Motor neuron (in vitro differentiated cells): ENCODE measurements around the gene CDH4. TPM values are rescaled to one million over a fixed set of nuclear protein-coding genes. Genes with fewer than 3 reads are reported as not detected.
"Not testable (repeated sequence)": the region's sequence is repeated elsewhere in the genome, so short reads cannot be mapped to it uniquely, and the experiment has no call there.

Experiments used
- ATAC-seq, 8 experiments: fragments of 200-7000 bp; cut with Tn5 transposase; replicated peaks in 6 of 8; 2 replicates each; pipeline ENCODE4 v1.8.0; 2021; ENCODE audit warnings: mild to moderate bottlenecking in 8 of 8, moderate library complexity in 8 of 8
- H3K27ac ChIP-seq, 2 donors: fragments of 250-450 bp; sonication (Bioruptor Pico); 2 replicates each; pipeline ENCODE4 v1.9.0; 2021; ENCODE audit warnings: antibody characterized with exemption in 2 of 2, mild to moderate bottlenecking in 2 of 2, moderate library complexity in 1 of 2
- H3K4me1 ChIP-seq, 2 donors: fragments of 250-450 bp; sonication (Bioruptor Pico); replicated peaks in 1 of 2; 2 replicates each; pipeline ENCODE4 v1.6.1; 2021; ENCODE audit warnings: antibody characterized with exemption in 2 of 2, mild to moderate bottlenecking in 2 of 2, moderate library complexity in 1 of 2
- H3K4me3 ChIP-seq, 5 donors: fragments of 250-450 bp; sonication (Bioruptor Pico); 2 replicates each; pipeline ENCODE4 v1.9.0; 2021; ENCODE audit warnings: antibody characterized with exemption in 5 of 5, mild to moderate bottlenecking in 5 of 5, moderate library complexity in 4 of 5
- WGBS, 10 experiments: fragments of 450-650 bp; shearing (Covaris generic); methylation state at CpG; one replicate each; pipeline ENCODE4 v1.0.0; 2022; 5-methylcytosine and 5-hydroxymethylcytosine counted together
- in situ Hi-C, 9 experiments: fragments of 400-800 bp; cut with MboI; loops; one replicate each; pipeline ENCODE4 v1.15.0; 2021; ENCODE audit warnings: low sequenced_read_pairs in 9 of 9, low pct_unique_long_range_greater_than_20kb in 2 of 9; ENCODE audit not compliant: unreplicated experiment in 9 of 9
- total RNA-seq, 8 experiments: library from RNA; unstranded; fragments of 300-600 nt; gene quantifications; 2 replicates each; pipeline versions ENCODE4 v1.2.3 to v1.2.4, GENCODE V29; 2022

Gene CDH4
- total RNA-seq, 8 experiments from 2014 or later, result 2.4 to 41.6 (median 12.9) TPM

- WGBS, 10 experiments, result 26 to 100% (median 91%) methylated on average over 3 to 12 of the region's 13 CpGs; no CpG with 5 or more reads in 1 of the 10 experiments
- in situ Hi-C loops, result no loop called here
Measured at GRCh38 chr20:61397146-61397545, 145.1 kb downstream of the CDH4 start.

GRCh38 chr20:61397790-61398189, 145.7 kb downstream of the CDH4 start:
- WGBS, 10 experiments, result 30 to 96% (median 82%) methylated on average over 1 to 11 of the region's 12 CpGs; no CpG with 5 or more reads in 2 of the 10 experiments

More at GRCh38 chr20:61397146-61397545, 145.1 kb downstream of the CDH4 start:
- ATAC-seq, result no peak
- no peak overlapping the region for H3K27ac ChIP-seq
- H3K4me3 ChIP-seq, result no peak overlapping the region
- peaks cover 20 to 25% of the 10 kb centered on the region in 2 donors for H3K4me1 ChIP-seq

GRCh38 chr20:61399433-61399832, 147.4 kb downstream of the CDH4 start:
- WGBS, 10 experiments, result 100% methylated on average over 1 of the region's 7 CpGs; no CpG with 5 or more reads in 9 of the 10 experiments
- no peak overlapping the region for H3K4me3 ChIP-seq
- H3K27ac ChIP-seq, result no peak overlapping the region
- in situ Hi-C loops, result no loop called here
- H3K4me1 ChIP-seq, result peaks cover 8 to 10% of the 10 kb centered on the region in 2 donors
- ATAC-seq, result no peak

More at GRCh38 chr20:61397790-61398189, 145.7 kb downstream of the CDH4 start:
- H3K4me3 ChIP-seq, result no peak overlapping the region
- no peak overlapping the region for H3K27ac ChIP-seq
- ATAC-seq, result peak in 2 of 8 experiments; percentile 24 to 25
- H3K4me1 ChIP-seq, result peaks cover 14 to 18% of the 10 kb centered on the region in 2 donors
- in situ Hi-C loops, result no loop called here

GRCh38 chr20:61400499-61400898, 148.4 kb downstream of the CDH4 start:
- Histone ChIP-seq H3K4me1 (peaks cover 8 to 10% of the 10 kb centered on the region in 2 donors), H3K27ac (no peak overlapping the region), H3K4me3 (no peak overlapping the region)
- in situ Hi-C loops, result no loop called here
- 39 to 100% (median 83%) methylated on average over 1 to 3 of the region's 8 CpGs; no CpG with 5 or more reads in 5 of the 10 experiments for WGBS, 10 experiments
- ATAC-seq, result no peak

DNA sequence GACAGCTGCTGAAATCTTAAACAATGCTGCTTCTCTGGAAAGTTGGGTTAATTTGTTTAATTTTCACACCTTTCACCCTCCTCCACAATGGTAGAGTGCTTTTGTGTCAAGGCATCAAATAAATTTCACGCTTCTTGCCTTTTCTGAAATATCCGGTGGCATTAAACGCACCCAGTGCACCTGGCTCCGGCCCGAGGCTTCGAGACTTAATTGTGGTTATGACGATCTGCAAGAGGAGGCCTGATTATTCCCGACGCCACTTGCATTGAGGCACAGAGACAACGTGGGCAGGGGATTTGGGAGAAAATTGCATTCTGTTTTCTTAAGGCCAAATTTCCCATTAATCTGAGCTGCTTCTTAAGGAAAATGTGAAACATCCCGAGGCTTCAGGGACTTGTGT, 152.2 kb downstream of the CDH4 start:
- no peak for ATAC-seq
- Histone ChIP-seq H3K4me1 (peaks cover 0 to 4% of the 10 kb centered on the region in 2 donors), H3K27ac (no peak overlapping the region), H3K4me3 (no peak overlapping the region)
- in situ Hi-C loops, result no loop called here
- 34 to 95% (median 85%) methylated on average over 1 to 11 of the region's 11 CpGs; no CpG with 5 or more reads in 2 of the 10 experiments for WGBS, 10 experiments

- Histone ChIP-seq H3K27ac (no peak overlapping the region), H3K4me3 (no peak overlapping the region), H3K4me1 (peaks cover 0 to 4% of the 10 kb centered on the region in 2 donors)
- in situ Hi-C loops, result no loop called here
- no peak for ATAC-seq
- 47 to 100% (median 97%) methylated on average over 1 to 13 of the region's 14 CpGs; no CpG with 5 or more reads in 2 of the 10 experiments for WGBS, 10 experiments
Measured at GRCh38 chr20:61405007-61405406, 152.9 kb downstream of the CDH4 start.

GRCh38 chr20:61406773-61407172, 154.7 kb downstream of the CDH4 start:
- WGBS, 10 experiments, result 17 to 100% (median 93%) methylated on average over 2 to 5 of the region's 8 CpGs; no CpG with 5 or more reads in 4 of the 10 experiments
- H3K27ac ChIP-seq, in situ Hi-C loops, H3K4me1 ChIP-seq, H3K4me3 ChIP-seq, ATAC-seq: not testable (repeated sequence)

- Histone ChIP-seq H3K27ac (no peak overlapping the region), H3K4me3 (no peak overlapping the region), H3K4me1 (peaks cover 0 to 6% of the 10 kb centered on the region in 2 donors)
- in situ Hi-C loops, result no loop called here
- 33 to 100% (median 88%) methylated on average over 1 to 6 of the region's 6 CpGs; no CpG with 5 or more reads in 1 of the 10 experiments for WGBS, 10 experiments
- ATAC-seq, result peak in 5 of 8 experiments; percentile 79 to 96 (median 83)
Measured at GRCh38 chr20:61407561-61407960, 155.5 kb downstream of the CDH4 start.

- no peak for ATAC-seq
- Histone ChIP-seq H3K4me3 (no peak overlapping the region), H3K4me1 (peaks cover 5 to 18% of the 10 kb centered on the region in 2 donors), H3K27ac (no peak overlapping the region)
- WGBS, 10 experiments, result 40 to 100% (median 77%) methylated on average over 1 to 11 of the region's 20 CpGs; no CpG with 5 or more reads in 1 of the 10 experiments
- in situ Hi-C loops, result no loop called here
Measured at GRCh38 chr20:61408951-61409740, 157.1 kb downstream of the CDH4 start.

GRCh38 chr20:61411743-61412142, 159.7 kb downstream of the CDH4 start:
- in situ Hi-C loops, result no loop called here
- Histone ChIP-seq H3K4me1 (peaks cover 19 to 29% of the 10 kb centered on the region in 2 donors), H3K4me3 (no peak overlapping the region), H3K27ac (no peak overlapping the region)
- ATAC-seq, result no peak
- WGBS, 10 experiments, result 0 to 92% (median 40%) methylated on average over 1 to 2 of the region's 4 CpGs; no CpG with 5 or more reads in 7 of the 10 experiments

DNA sequence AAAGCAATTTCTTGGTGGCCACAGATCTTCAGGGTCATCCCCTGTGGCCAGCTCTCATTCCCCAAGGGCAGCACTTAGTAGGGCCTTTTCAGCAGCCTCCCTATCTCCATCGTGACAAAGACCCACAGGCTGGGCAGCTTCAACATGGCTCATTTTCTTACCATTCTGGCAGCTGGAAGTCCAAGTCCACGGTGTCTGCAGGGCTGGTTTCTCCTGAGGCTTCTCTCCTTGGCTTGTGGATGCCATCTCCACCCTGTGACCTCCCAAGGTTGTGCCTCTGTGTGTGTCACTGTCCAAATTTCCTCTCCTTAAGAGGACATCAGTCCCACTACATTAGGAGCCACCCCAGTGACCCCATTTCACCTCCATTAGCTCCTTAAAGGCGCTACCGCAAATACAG, 161.7 kb downstream of the CDH4 start:
- H3K4me1 ChIP-seq, result peaks cover 28 to 35% of the 10 kb centered on the region in 2 donors
- in situ Hi-C loops, result no loop called here
- ATAC-seq, result no peak
- WGBS, 10 experiments, result 0 to 100% (median 100%) methylated on average over 1 to 4 of the region's 4 CpGs; no CpG with 5 or more reads in 3 of the 10 experiments
- H3K27ac ChIP-seq, result peak overlapping the region; percentile 61 to 73
- no peak overlapping the region for H3K4me3 ChIP-seq

DNA sequence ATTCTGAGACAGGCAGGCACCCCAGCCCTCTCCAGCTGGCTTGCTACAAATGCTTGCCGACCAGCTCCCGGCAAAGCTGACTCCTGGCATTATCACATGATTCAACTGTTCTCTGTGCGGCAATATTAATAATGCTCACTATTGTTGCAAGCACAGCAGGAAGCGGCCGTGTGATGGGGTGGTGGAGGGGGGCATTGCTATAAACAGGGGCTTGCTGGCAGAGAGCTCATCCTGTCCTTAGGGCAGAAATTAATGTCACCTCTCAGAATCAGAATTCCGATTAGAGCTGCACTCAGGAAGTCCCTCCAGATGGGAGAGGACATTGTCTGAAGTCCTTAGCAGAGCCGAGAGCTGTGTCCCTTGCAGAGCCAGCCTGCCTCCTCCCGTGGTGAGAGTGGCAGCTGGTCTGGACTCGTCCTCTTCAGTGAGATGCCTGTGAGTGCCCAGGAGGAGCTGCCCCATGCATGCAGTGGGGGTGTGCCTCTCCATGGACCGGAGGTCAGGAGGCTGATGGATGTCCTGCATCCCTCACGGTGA, 162.5 kb downstream of the CDH4 start:
- 13 to 60% (median 21%) methylated on average over 1 to 9 of the region's 11 CpGs; no CpG with 5 or more reads in 4 of the 10 experiments for WGBS, 10 experiments
- in situ Hi-C loops, result no loop called here
- Histone ChIP-seq H3K27ac (peak overlapping the region; percentile 61 to 73), H3K4me1 (peaks cover 28 to 35% of the 10 kb centered on the region in 2 donors), H3K4me3 (peak overlapping the region in 2 of 5 donors; percentile 0 to 5)
- peak in 5 of 8 experiments; percentile 83 to 89 (median 88) for ATAC-seq

GRCh38 chr20:61416546-61416945, 164.5 kb downstream of the CDH4 start:
- Histone ChIP-seq H3K4me3 (no peak overlapping the region), H3K4me1 (peaks cover 28 to 35% of the 10 kb centered on the region in 2 donors), H3K27ac (no peak overlapping the region)
- 4 to 100% (median 87%) methylated on average over 1 to 6 of the region's 7 CpGs; no CpG with 5 or more reads in 2 of the 10 experiments for WGBS, 10 experiments
- in situ Hi-C loops, result no loop called here
- no peak for ATAC-seq
